H9 (cell line): Measurements from ENCODE around the gene HHAT. TPM values are rescaled to one million over a fixed set of nuclear protein-coding genes. Genes with fewer than 3 reads are reported as not detected.

Source experiments
- DNase-seq: peaks from one replicate; pipeline ENCODE4 v3.0.0-alpha.2; 2017
- H2AFZ ChIP-seq: one replicate; pipeline ENCODE4 v1.6.1; 2013; ENCODE audit warnings: mild to moderate bottlenecking, low read length, control low read depth, moderate library complexity
- H2AK5ac ChIP-seq: 2 replicates; pipeline ENCODE4 v1.6.1; 2013; ENCODE audit warnings: low read length, control low read depth, mixed read lengths; ENCODE audit not compliant: insufficient read length
- H2BK120ac ChIP-seq: one replicate; pipeline ENCODE4 v1.6.1; 2013; ENCODE audit warnings: low read depth, mild to moderate bottlenecking, low read length, control low read depth, inconsistent platforms; ENCODE audit not compliant: poor library complexity, severe bottlenecking
- H2BK12ac ChIP-seq: 2 replicates; pipeline ENCODE4 v1.6.1; 2013; ENCODE audit warnings: low read length, control low read depth, mixed read lengths, low read depth; ENCODE audit not compliant: insufficient read length
- H2BK15ac ChIP-seq: 2 replicates; pipeline ENCODE4 v1.6.1; 2013; ENCODE audit warnings: low read depth, low read length, control low read depth
- H2BK20ac ChIP-seq: one replicate; pipeline ENCODE4 v1.6.1; 2013; ENCODE audit warnings: low read depth, mild to moderate bottlenecking, low read length, control low read depth, inconsistent platforms; ENCODE audit not compliant: poor library complexity, severe bottlenecking
- H2BK5ac ChIP-seq: 2 replicates; pipeline ENCODE4 v1.6.1; 2013; ENCODE audit warnings: low read length, control low read depth, mixed read lengths; ENCODE audit not compliant: insufficient read length
- H3K14ac ChIP-seq: 2 replicates; pipeline ENCODE4 v1.6.1; 2013; ENCODE audit warnings: low read length, control low read depth; ENCODE audit not compliant: insufficient read depth
- H3K18ac ChIP-seq: 2 replicates; pipeline ENCODE4 v1.6.1; 2013; ENCODE audit warnings: low read depth, mild to moderate bottlenecking, mixed read lengths, low read length, control low read depth; ENCODE audit not compliant: insufficient read length
- H3K23ac ChIP-seq: 2 replicates; pipeline ENCODE4 v1.6.1; 2013; ENCODE audit warnings: low read length, control low read depth, mixed read lengths, low read depth; ENCODE audit not compliant: insufficient read length
- H3K23me2 ChIP-seq: 2 replicates; pipeline ENCODE4 v1.6.1; 2013; ENCODE audit warnings: low read depth, mild to moderate bottlenecking, mixed read lengths, low read length, control low read depth; ENCODE audit not compliant: insufficient read length, poor library complexity, severe bottlenecking
- H3K27ac ChIP-seq: 2 replicates; pipeline ENCODE4 v1.5.1; 2013; ENCODE audit warnings: low read length, control low read depth, mixed read lengths, low read depth; ENCODE audit not compliant: insufficient read length
- H3K27me3 ChIP-seq: 2 replicates; pipeline ENCODE4 v1.6.1; 2013; ENCODE audit warnings: low read length, control low read depth, inconsistent platforms; ENCODE audit not compliant: insufficient read depth
- H3K4ac ChIP-seq: 2 replicates; pipeline ENCODE4 v1.6.1; 2013; ENCODE audit warnings: low read depth, mild to moderate bottlenecking, control low read depth, inconsistent platforms, low read length, moderate library complexity
- H3K4me1 ChIP-seq: 2 replicates; pipeline ENCODE4 v1.6.1; 2013; ENCODE audit warnings: low read length, control low read depth, inconsistent platforms; ENCODE audit not compliant: insufficient read depth
- H3K4me2 ChIP-seq: 2 replicates; pipeline ENCODE4 v1.6.1; 2013; ENCODE audit warnings: low read length, control low read depth, mixed read lengths; ENCODE audit not compliant: insufficient read length, insufficient read depth
- H3K56ac ChIP-seq: 2 replicates; pipeline ENCODE4 v1.6.1; 2013; ENCODE audit warnings: low read depth, mild to moderate bottlenecking, mixed read lengths, low read length, control low read depth; ENCODE audit not compliant: insufficient read length
- H3K79me1 ChIP-seq: 2 replicates; pipeline ENCODE4 v1.6.1; 2013; ENCODE audit warnings: low read depth, mild to moderate bottlenecking, moderate library complexity, low read length, control low read depth, inconsistent platforms; ENCODE audit not compliant: insufficient read depth, poor library complexity, severe bottlenecking
- H3K79me2 ChIP-seq: 2 replicates; pipeline ENCODE4 v1.6.1; 2013; ENCODE audit warnings: low read length, control low read depth, inconsistent platforms; ENCODE audit not compliant: insufficient read depth
- H3K9ac ChIP-seq: 2 replicates; pipeline ENCODE4 v1.6.1; 2013; ENCODE audit warnings: low read length, control low read depth, mixed read lengths; ENCODE audit not compliant: insufficient read length; ENCODE audit errors: extremely low read depth
- H3K9me3 ChIP-seq: one replicate; pipeline ENCODE4 v1.6.1; 2013; ENCODE audit warnings: low read depth, low read length, inconsistent platforms; ENCODE audit not compliant: control insufficient read depth
- H3T11ph ChIP-seq: one replicate; pipeline ENCODE4 v1.6.1; 2013; ENCODE audit warnings: mild to moderate bottlenecking, low read length, control low read depth, inconsistent platforms
- H4K20me1 ChIP-seq: one replicate; pipeline ENCODE4 v1.6.1; 2013; ENCODE audit not compliant: control insufficient read depth, insufficient read length, insufficient read depth
- H4K5ac ChIP-seq: 2 replicates; pipeline ENCODE4 v1.6.1; 2013; ENCODE audit warnings: low read depth, mild to moderate bottlenecking, mixed read lengths, low read length, control low read depth; ENCODE audit not compliant: insufficient read length
- H4K8ac ChIP-seq: replicated peaks from 2 replicates; pipeline ENCODE4 v1.6.1; 2013; ENCODE audit warnings: low read length, control low read depth, mixed read lengths, low read depth; ENCODE audit not compliant: insufficient read length
- H4K91ac ChIP-seq: 2 replicates; pipeline ENCODE4 v1.6.1; 2013; ENCODE audit warnings: low read depth, mild to moderate bottlenecking, moderate library complexity, mixed read lengths, low read length, control low read depth; ENCODE audit not compliant: insufficient read length
- H3K27ac Mint-ChIP-seq, 3 experiments: 2 replicates in 2 of 3; 3 replicates in 1 of 3; pipeline ENCODE4 v1.8.0; 2020 to 2021; ENCODE audit warnings: mixed read lengths in 3 of 3, mild to moderate bottlenecking in 1 of 3, moderate library complexity in 1 of 3
- H3K27me3 Mint-ChIP-seq: 2 replicates; pipeline ENCODE4 v1.8.0; 2021; ENCODE audit warnings: low read depth, mild to moderate bottlenecking, moderate library complexity, mixed read lengths
- H3K36me3 Mint-ChIP-seq, 3 experiments: 2 replicates in 2 of 3; 3 replicates in 1 of 3; pipeline ENCODE4 v1.8.0; 2020 to 2021; ENCODE audit warnings: low read depth in 3 of 3, mixed read lengths in 3 of 3; ENCODE audit not compliant: insufficient read depth in 1 of 3
- H3K4me1 Mint-ChIP-seq, 2 experiments: 2 replicates each; pipeline ENCODE4 v1.8.0; 2020; ENCODE audit warnings: mixed read lengths in 2 of 2
- H3K4me3 Mint-ChIP-seq, 2 experiments: 2 replicates in 1 of 2; 3 replicates in 1 of 2; pipeline ENCODE4 v1.8.0; 2020 to 2021; ENCODE audit warnings: mild to moderate bottlenecking in 2 of 2, mixed read lengths in 2 of 2, moderate library complexity in 1 of 2
- H3K9me3 Mint-ChIP-seq, 2 experiments: 2 replicates in 1 of 2; 3 replicates in 1 of 2; pipeline ENCODE4 v1.8.0; 2020; ENCODE audit warnings: mild to moderate bottlenecking in 2 of 2, mixed read lengths in 2 of 2, moderate library complexity in 1 of 2
- WGBS: extraction: QIAGEN DNeasy Blood & Tissue Kit; methylation state at CpG from one replicate; pipeline ENCODE4 v1.1.7; 2013; ENCODE audit warnings: missing lambda C conversion rate, low lambda C conversion rate, mixed read lengths; ENCODE audit not compliant: insufficient read length; ENCODE audit errors: extremely low coverage; 5-methylcytosine and 5-hydroxymethylcytosine counted together
- total RNA-seq: library from RNA; stranded (reverse); gene quantifications from 2 replicates; pipeline ENCODE4 v1.2.1, GENCODE V29; 2021
- TF ChIP-seq, protein P1 (sequence below): fragments of 200-600 bp; sonication (generic); conservative IDR thresholded peaks from 3 replicates; pipeline ENCODE4 v1.8.0; 2021; ENCODE audit warnings: antibody characterized with exemption, mild to moderate bottlenecking

HHAT gene
- total RNA-seq, 1 experiment from 2014 or later, result 0.48 TPM

DNA sequence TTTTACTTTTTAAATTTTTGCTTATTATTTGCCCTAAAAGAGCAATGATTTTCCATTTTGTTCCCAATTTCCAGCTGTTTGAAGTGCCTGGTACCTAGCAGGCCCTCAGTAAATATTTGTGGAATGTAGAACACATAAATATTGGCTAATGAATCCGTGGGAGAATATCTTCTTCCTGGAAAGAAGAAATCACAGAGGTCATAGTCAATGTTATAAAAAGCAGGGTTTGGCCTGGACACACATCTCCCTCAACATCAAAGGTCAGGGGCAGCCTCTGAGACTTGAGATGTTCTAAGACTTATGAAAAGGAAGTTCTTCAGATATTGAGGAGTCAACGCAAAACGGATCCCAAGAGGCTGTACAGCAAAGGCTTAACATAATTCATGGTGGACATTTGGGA, 358.1 kb downstream of the HHAT start:
- no peaks in the 10 kb centered on the region for H3K23me2 ChIP-seq
- H3K27me3 Mint-ChIP-seq, result no peaks in the 10 kb centered on the region
- no peak overlapping the region for H4K8ac ChIP-seq
- no peaks in the 10 kb centered on the region for H3K36me3 Mint-ChIP-seq
- H3K27ac ChIP-seq, result no peak overlapping the region
- H2BK12ac ChIP-seq, result no peak overlapping the region
- no peak overlapping the region for H2AK5ac ChIP-seq
- H4K5ac ChIP-seq, result no peak overlapping the region
- H3K4me3 Mint-ChIP-seq, result no peak overlapping the region
- H3K9me3 Mint-ChIP-seq, result no peaks in the 10 kb centered on the region
- no peaks in the 10 kb centered on the region for H3K9me3 ChIP-seq
- H2BK20ac ChIP-seq, result no peak overlapping the region
- no peaks in the 10 kb centered on the region for H3K79me1 ChIP-seq
- no peaks in the 10 kb centered on the region for H3K27me3 ChIP-seq
- H3K4me1 Mint-ChIP-seq, result no peaks in the 10 kb centered on the region
- DNase-seq, result no peak
- no peak overlapping the region for H3K27ac Mint-ChIP-seq
- no peak overlapping the region for H3K18ac ChIP-seq
- TF ChIP-seq, protein P1, sequence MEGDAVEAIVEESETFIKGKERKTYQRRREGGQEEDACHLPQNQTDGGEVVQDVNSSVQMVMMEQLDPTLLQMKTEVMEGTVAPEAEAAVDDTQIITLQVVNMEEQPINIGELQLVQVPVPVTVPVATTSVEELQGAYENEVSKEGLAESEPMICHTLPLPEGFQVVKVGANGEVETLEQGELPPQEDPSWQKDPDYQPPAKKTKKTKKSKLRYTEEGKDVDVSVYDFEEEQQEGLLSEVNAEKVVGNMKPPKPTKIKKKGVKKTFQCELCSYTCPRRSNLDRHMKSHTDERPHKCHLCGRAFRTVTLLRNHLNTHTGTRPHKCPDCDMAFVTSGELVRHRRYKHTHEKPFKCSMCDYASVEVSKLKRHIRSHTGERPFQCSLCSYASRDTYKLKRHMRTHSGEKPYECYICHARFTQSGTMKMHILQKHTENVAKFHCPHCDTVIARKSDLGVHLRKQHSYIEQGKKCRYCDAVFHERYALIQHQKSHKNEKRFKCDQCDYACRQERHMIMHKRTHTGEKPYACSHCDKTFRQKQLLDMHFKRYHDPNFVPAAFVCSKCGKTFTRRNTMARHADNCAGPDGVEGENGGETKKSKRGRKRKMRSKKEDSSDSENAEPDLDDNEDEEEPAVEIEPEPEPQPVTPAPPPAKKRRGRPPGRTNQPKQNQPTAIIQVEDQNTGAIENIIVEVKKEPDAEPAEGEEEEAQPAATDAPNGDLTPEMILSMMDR, result no peak
- no peak overlapping the region for H3K4ac ChIP-seq
- WGBS, result no CpG with 5 or more reads among the region's 3 CpGs
- H3K56ac ChIP-seq, result no peak overlapping the region
- no peak overlapping the region for H2BK120ac ChIP-seq
- H4K20me1 ChIP-seq, result no peaks in the 10 kb centered on the region
- no peak overlapping the region for H3K4me2 ChIP-seq
- no peak overlapping the region for H2BK15ac ChIP-seq
- no peak overlapping the region for H2AFZ ChIP-seq
- no peak overlapping the region for H3K9ac ChIP-seq
- no peak overlapping the region for H3K23ac ChIP-seq
- H3K14ac ChIP-seq, result no peak overlapping the region
- H3K79me2 ChIP-seq, result no peaks in the 10 kb centered on the region
- no peak overlapping the region for H4K91ac ChIP-seq
- no peak overlapping the region for H2BK5ac ChIP-seq
- no peaks in the 10 kb centered on the region for H3K4me1 ChIP-seq
- H3T11ph ChIP-seq, result no peak overlapping the region
